SU-DHL-6 (cell line): ENCODE measurements around the gene CD80.

Experiments used
- EZH2phosphoT487 ChIP-seq: fragments of 200-600 bp; sonication (generic), shearing (Covaris generic); conservative IDR thresholded peaks from 2 replicates; pipeline ENCODE4 v1.6.1; 2018; ENCODE audit warnings: mild to moderate bottlenecking, antibody characterized with exemption, low read length, moderate library complexity, mixed read lengths
- TF ChIP-seq, protein P1 (sequence below): fragments of 200-600 bp; sonication (generic); IDR thresholded peaks from one replicate; pipeline ENCODE4 v1.5.1; 2017; ENCODE audit warnings: antibody characterized with exemption, mild to moderate bottlenecking, low read length, moderate library complexity; ENCODE audit not compliant: insufficient read depth, poor library complexity, severe bottlenecking

DNA sequence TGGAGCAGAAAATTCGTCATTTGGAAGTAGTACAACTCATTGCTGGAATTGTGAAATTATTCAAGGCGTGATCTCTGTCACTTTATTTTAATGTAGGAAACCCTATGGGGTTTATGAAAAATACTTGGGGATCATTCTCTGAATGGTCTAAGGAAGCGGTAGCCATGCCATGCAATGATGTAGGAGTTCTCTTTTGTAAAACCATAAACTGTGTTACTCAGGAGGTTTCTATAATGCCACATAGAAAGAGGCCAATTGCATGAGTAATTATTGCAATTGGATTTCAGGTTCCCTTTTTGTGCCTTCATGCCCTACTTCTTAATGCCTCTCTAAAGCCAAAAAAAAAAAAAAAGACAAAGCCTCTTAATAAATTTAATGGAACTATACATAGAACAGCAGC, 66.6 kb downstream of the CD80 start:
- TF ChIP-seq, protein P1, sequence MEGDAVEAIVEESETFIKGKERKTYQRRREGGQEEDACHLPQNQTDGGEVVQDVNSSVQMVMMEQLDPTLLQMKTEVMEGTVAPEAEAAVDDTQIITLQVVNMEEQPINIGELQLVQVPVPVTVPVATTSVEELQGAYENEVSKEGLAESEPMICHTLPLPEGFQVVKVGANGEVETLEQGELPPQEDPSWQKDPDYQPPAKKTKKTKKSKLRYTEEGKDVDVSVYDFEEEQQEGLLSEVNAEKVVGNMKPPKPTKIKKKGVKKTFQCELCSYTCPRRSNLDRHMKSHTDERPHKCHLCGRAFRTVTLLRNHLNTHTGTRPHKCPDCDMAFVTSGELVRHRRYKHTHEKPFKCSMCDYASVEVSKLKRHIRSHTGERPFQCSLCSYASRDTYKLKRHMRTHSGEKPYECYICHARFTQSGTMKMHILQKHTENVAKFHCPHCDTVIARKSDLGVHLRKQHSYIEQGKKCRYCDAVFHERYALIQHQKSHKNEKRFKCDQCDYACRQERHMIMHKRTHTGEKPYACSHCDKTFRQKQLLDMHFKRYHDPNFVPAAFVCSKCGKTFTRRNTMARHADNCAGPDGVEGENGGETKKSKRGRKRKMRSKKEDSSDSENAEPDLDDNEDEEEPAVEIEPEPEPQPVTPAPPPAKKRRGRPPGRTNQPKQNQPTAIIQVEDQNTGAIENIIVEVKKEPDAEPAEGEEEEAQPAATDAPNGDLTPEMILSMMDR: no peak
- no peak for TF ChIP-seq EZH2phosphoT487
